CD4-positive, alpha-beta T cell treated with Interferon alpha-2 for 1 hour (primary cell): Measurements from ENCODE around the gene PGP.
"Not testable (repeated sequence)": the region's sequence is repeated elsewhere in the genome, so short reads cannot be mapped to it uniquely, and the experiment has no call there.

Source experiments
- DNase-seq, 2 donors: peaks; one replicate each; pipeline ENCODE4 v3.0.0-alpha.2; 2020 to 2022

PGP gene

DNA sequence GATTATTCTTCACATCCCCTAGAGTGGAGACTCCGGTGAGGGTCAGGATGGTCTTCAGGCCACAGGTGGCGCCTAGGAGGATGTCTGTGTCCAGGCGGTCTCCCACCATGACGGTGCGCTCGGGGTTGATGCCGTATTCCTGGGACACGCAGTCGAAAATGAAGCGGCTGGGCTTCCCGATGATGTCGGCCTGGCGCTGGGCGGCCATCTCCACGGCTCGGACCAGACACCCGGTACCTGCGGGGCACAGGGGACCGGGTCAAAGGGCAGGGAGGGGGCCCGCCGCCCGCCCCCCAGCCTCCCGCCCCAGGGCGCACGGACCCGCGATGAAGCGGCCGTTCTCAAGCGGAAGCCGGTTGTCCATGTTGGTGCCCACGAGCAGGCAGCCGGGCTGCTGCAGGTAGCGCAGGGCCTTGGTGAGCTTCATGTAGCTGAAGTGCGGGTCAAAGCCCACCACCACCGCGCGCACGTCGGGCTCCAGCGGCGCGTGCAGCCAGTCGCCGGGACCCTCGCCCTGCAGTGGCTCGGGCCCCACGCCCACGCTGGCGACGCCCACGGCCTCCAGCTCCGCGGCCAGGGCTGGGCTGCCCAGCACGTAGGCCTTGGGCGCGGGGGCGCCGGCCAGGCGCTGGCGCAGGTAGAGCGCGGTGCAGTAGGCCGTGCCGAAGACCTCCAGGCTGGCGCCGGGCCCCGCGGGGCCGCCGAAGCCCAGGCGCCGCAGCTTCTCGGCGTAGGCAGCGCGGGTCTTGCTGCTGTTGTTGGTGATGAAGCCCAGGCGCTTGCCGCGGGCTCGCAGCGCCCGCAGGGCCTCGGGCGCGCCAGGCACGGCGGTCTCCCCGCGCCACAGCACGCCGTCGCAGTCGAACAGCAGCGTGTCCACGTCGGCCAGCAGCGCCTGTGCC lies 572 bp downstream of the PGP start:
- DNase-seq = no peak

GRCh38 chr16:2212362-2213324 lies 2.0 kb downstream of the PGP start:
- no peak for DNase-seq

DNA sequence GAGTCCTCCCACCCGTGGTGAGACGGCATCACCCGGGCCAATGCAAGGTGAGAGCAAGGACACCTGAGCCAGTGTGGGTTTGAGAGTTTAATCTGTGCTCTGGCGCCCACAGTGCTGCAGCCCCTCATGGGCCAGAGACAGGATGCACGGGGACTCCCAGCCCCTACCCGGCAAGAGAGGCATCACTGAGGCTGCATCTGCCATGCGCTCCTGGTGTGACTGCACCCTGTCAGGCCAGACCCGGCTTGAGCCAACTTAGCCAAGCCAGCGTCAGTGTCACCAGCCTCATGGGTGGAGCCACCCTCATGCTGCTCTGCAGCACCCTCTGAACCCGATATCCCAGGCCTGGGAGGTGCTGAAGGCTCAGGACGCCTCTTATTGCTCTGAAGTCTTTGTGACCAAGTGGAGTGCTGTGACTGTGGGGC lies 2.7 kb downstream of the PGP start:
- DNase-seq = no peak

- DNase-seq = no peak
These were observed 4.0 kb downstream of the PGP start, which contains the start of gene BRICD5 for GRCh38 chr16:2210386-2211365. Gene BRICD5 (minus strand): TSS chr16:2210863. CDS start chr16:2210833, 30 bp downstream.

GRCh38 chr16:2210009-2210332 lies 4.7 kb downstream of the PGP start:
- no peak for DNase-seq

GRCh38 chr16:2209258-2210008 lies 5.2 kb downstream of the PGP start:
- no peak for DNase-seq

GRCh38 chr16:2208772-2209171 lies 5.9 kb downstream of the PGP start:
- DNase-seq = no peak

- DNase-seq = no peak
These were observed 6.3 kb downstream of the PGP start for GRCh38 chr16:2208308-2208707.

- no peak for DNase-seq
These were observed 6.8 kb downstream of the PGP start for GRCh38 chr16:2207872-2208271.

- no peak for DNase-seq
These were observed 7.7 kb downstream of the PGP start for GRCh38 chr16:2206780-2207433.

GRCh38 chr16:2206420-2206779 lies 8.2 kb downstream of the PGP start:
- DNase-seq = no peak

DNA sequence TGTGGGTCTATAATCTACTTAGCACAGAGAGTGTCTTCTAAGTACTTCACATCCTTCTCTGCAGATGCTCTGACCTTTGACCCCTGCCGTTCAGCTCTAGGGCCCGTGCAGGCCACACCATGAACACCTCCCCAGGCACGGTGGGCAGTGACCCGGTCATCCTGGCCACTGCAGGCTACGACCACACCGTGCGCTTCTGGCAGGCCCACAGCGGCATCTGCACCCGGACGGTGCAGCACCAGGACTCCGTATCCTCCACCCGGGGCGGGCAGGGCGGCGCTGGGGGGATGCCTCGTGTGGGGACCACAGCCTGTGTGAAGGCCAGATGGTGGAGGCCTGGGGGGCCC lies 8.7 kb downstream of the PGP start:
- no peak for DNase-seq

- DNase-seq = peak; percentile 89 to 94
These were observed 9.3 kb downstream of the PGP start, which contains the start of gene MLST8 for GRCh38 chr16:2205104-2205966. Gene MLST8 (plus strand): TSS chr16:2205454. CDS start chr16:2206086, 632 bp downstream.

GRCh38 chr16:2204416-2205103 lies 10.1 kb downstream of the PGP start:
- no peak for DNase-seq

DNA sequence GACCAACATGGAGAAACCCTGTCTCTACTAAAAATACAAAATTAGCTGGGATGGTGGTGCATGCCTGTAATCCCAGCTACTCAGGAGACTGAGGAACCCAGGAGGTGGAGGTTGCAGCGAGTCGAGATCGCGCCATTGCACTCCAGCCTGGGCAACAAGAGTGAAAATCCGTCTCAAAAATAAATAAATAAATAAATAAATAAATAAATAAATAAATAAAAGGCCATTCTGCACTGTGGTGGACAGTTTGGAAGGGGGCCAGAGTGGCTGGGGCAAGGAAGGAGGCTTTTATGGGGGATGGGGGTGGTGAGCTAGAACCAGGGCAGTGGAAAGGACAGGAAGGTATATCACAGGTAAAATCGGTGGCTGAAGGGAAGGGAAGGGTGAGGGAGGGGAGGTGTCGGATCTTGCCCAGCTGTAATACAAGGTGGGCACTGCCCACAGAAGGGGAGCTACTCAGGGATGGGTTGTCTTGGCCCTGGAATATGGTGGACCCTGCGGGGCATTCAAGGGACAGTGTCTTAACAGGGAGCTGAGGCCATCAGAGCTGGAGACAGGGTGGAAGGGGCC lies 11.4 kb downstream of the PGP start:
- DNase-seq = not testable (repeated sequence)

DNA sequence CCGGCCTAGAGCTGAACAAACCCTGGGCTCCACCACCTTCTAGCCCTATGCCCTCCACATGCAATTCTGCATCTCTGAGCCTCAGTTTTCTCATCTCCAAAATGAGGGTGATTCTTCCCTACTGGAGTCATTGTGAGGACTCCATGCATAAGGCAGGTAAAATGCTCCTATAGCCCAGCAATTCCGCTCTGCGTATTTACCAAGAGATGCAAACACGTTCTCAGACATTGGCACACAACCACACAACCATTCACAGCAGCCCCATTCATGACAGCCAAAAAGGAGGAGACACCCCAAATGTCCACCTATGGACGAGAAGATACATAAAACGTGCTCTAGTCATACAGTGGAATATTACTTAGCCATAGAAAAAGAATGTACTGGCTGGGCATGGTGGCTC lies 14.3 kb downstream of the PGP start:
- no peak for DNase-seq

GRCh38 chr16:2199621-2200139 lies 15.0 kb downstream of the PGP start:
- no peak for DNase-seq

GRCh38 chr16:2199095-2199494 lies 15.5 kb downstream of the PGP start:
- no peak for DNase-seq

GRCh38 chr16:2198283-2198682 lies 16.4 kb downstream of the PGP start:
- no peak for DNase-seq
